GM12878 (cell line): ENCODE results near the gene C1GALT1. TPM values are rescaled to one million over a fixed set of nuclear protein-coding genes. Genes with fewer than 3 reads are reported as not detected.

Experiments
- ATAC-seq: fragments of 200-7000 bp; cut with Tn5 transposase; 3 replicates; pipeline ENCODE4 v1.9.1; 2020; ENCODE audit warnings: mild to moderate bottlenecking, moderate library complexity
- BruUV-seq: library from RNA; stranded (reverse); fragments of 400-500 nt; replicated peaks from 2 replicates; lab custom pipeline; 2021; lab: Mats Ljungman, UMichigan
- CTCF ChIA-PET: fragments of 300-600 bp; sonication (Branson Sonifier 250); formaldehyde crosslinking; extraction: SDS; loops from one replicate; lab custom pipeline; 2021; ENCODE audit warnings: inconsistent platforms; lab: Yijun Ruan, JAX
- POLR2A ChIA-PET: fragments of 350-600 bp; formaldehyde crosslinking; extraction: SDS; loops from one replicate; lab custom pipeline; 2021; ENCODE audit warnings: inconsistent platforms; lab: Charles Lee
- RAD21 ChIA-PET: fragments of 300-600 bp; sonication (Branson Sonifier 250); formaldehyde crosslinking; loops from one replicate; lab custom pipeline; 2023; ENCODE audit warnings: antibody characterized with exemption; ENCODE audit not compliant: unreplicated experiment; lab: Charles Lee
- SMC1A ChIA-PET: fragments of 300-600 bp; sonication (Branson Sonifier 250); formaldehyde crosslinking; loops from one replicate; lab custom pipeline; 2023; ENCODE audit not compliant: unreplicated experiment, uncharacterized antibody; lab: Charles Lee
- DNase-seq: peaks from one replicate; pipeline ENCODE4 v3.0.0-alpha.2; 2011; ENCODE audit warnings: low read depth, low spot score
- FAIRE-seq: peaks from 3 replicates; lab custom pipeline; 2011; peaks lifted over from hg19 to GRCh38; lab: Jason Lieb, UNC
- H2AFZ ChIP-seq: 2 replicates; pipeline ENCODE4 v1.6.0; 2011; ENCODE audit warnings: low read depth, low read length, control low read depth; ENCODE audit not compliant: control insufficient read depth
- H3K27ac ChIP-seq: 2 replicates; pipeline ENCODE4 v1.5.1; 2011; ENCODE audit warnings: control low read depth; ENCODE audit not compliant: control insufficient read depth, insufficient read depth
- H3K27me3 ChIP-seq, 2 experiments: replicated peaks in 1 of 2; 2 replicates each; pipeline versions ENCODE4 v1.6.0 to v1.6.1; 2011; ENCODE audit warnings: low read length in 1 of 2; ENCODE audit not compliant: control insufficient read depth in 2 of 2, insufficient read depth in 2 of 2
- H3K36me3 ChIP-seq, 2 experiments: 2 replicates each; pipeline ENCODE4 v1.5.1; 2011; ENCODE audit warnings: low read length in 1 of 2; ENCODE audit not compliant: control insufficient read depth in 2 of 2, insufficient read depth in 2 of 2
- H3K4me1 ChIP-seq: 2 replicates; pipeline ENCODE4 v1.6.1; 2011; ENCODE audit warnings: mild to moderate bottlenecking, low read length, moderate library complexity, mixed read lengths; ENCODE audit not compliant: control insufficient read depth, insufficient read depth
- H3K4me2 ChIP-seq: 2 replicates; pipeline ENCODE4 v1.6.0; 2011; ENCODE audit warnings: control low read depth; ENCODE audit not compliant: control insufficient read depth, insufficient read depth
- H3K4me3 ChIP-seq: fragments of 200-600 bp; sonication (generic); 2 replicates; pipeline ENCODE4 v1.5.1; 2016
- H3K79me2 ChIP-seq: 2 replicates; pipeline ENCODE4 v1.6.0; 2011; ENCODE audit warnings: low read length; ENCODE audit not compliant: control insufficient read depth, insufficient read depth
- H3K9ac ChIP-seq: 2 replicates; pipeline ENCODE4 v1.8.0; 2011; ENCODE audit warnings: low read length, control low read depth, mixed read lengths; ENCODE audit not compliant: control insufficient read depth, insufficient read depth
- H3K9me3 ChIP-seq: replicated peaks from 3 replicates; pipeline ENCODE4 v1.5.1; 2011; ENCODE audit warnings: mild to moderate bottlenecking, low read length; ENCODE audit not compliant: control insufficient read depth, insufficient read depth
- H4K20me1 ChIP-seq: 2 replicates; pipeline ENCODE4 v1.6.0; 2011; ENCODE audit not compliant: control insufficient read depth, insufficient read depth
- CBX5 ChIP-seq: sonication (generic); IDR thresholded peaks from 2 replicates; pipeline ENCODE4 v1.6.1; 2016; ENCODE audit warnings: low read depth, moderate library complexity, mild to moderate bottlenecking, inconsistent platforms
- DPF2 ChIP-seq: fragments of 450-650 bp; IDR thresholded peaks from 2 replicates; pipeline ENCODE4 v1.6.1; 2017; ENCODE audit warnings: mild to moderate bottlenecking
- FOXM1 ChIP-seq: IDR thresholded peaks from 2 replicates; pipeline ENCODE4 v1.6.1; 2012; ENCODE audit warnings: low read depth, mild to moderate bottlenecking, inconsistent platforms, low read length, moderate library complexity
- GABPA ChIP-seq: IDR thresholded peaks from 2 replicates; pipeline ENCODE4 v1.6.1; 2014; ENCODE audit warnings: antibody characterized with exemption, low read depth, mild to moderate bottlenecking, inconsistent platforms
- IKZF1 ChIP-seq: fragments of 450-650 bp; conservative IDR thresholded peaks from 2 replicates; pipeline ENCODE4 v1.6.1; 2017; ENCODE audit warnings: antibody characterized with exemption, mild to moderate bottlenecking
- MEF2A ChIP-seq: IDR thresholded peaks from 2 replicates; pipeline ENCODE4 v1.6.1; 2011; ENCODE audit warnings: low read depth, mild to moderate bottlenecking, low read length, moderate library complexity; ENCODE audit not compliant: insufficient read depth
- MEF2B ChIP-seq: fragments of 450-650 bp; IDR thresholded peaks from 2 replicates; pipeline ENCODE4 v1.6.1; 2018; ENCODE audit warnings: mild to moderate bottlenecking, moderate library complexity; ENCODE audit not compliant: partially characterized antibody, poor library complexity, severe bottlenecking
- MYC ChIP-seq: IDR thresholded peaks from 2 replicates; pipeline ENCODE4 v1.6.1; 2011; ENCODE audit warnings: mild to moderate bottlenecking, low read length, moderate library complexity, inconsistent platforms; ENCODE audit not compliant: insufficient read depth, insufficient replicate concordance, insufficient read length, severe bottlenecking
- NRF1 ChIP-seq: conservative IDR thresholded peaks from 2 replicates; pipeline ENCODE4 v1.6.1; 2011; ENCODE audit warnings: mild to moderate bottlenecking, low read depth, low read length, improper control_type of control experiment
- PAX5 ChIP-seq: IDR thresholded peaks from 2 replicates; pipeline ENCODE4 v1.6.1; 2011; ENCODE audit warnings: low read depth, low read length, borderline replicate concordance
- RB1 ChIP-seq: fragments of 450-650 bp; formaldehyde crosslinking; IDR thresholded peaks from 2 replicates; pipeline ENCODE4 v1.6.1; 2017; ENCODE audit warnings: mild to moderate bottlenecking, borderline replicate concordance
- SIN3A ChIP-seq: IDR thresholded peaks from 2 replicates; pipeline ENCODE4 v1.6.1; 2012; ENCODE audit warnings: low read depth, low read length, improper control_type of control experiment
- TARDBP ChIP-seq: IDR thresholded peaks from 2 replicates; pipeline ENCODE4 v1.6.1; 2016; ENCODE audit warnings: borderline replicate concordance
- ZBTB40 ChIP-seq: fragments of 450-650 bp; IDR thresholded peaks from 2 replicates; pipeline ENCODE4 v1.6.1; 2016; ENCODE audit warnings: mild to moderate bottlenecking, moderate library complexity, borderline replicate concordance
- WGBS: methylation state at CpG from one replicate; pipeline ENCODE4 v1.1.6; 2016; ENCODE audit warnings: low lambda C conversion rate; ENCODE audit not compliant: insufficient replicate concordance, insufficient coverage; ENCODE audit errors: missing lambda C conversion rate; 5-methylcytosine and 5-hydroxymethylcytosine counted together
- in situ Hi-C: fragments of 300-500 bp; cut with MboI; formaldehyde crosslinking; loops from 9 replicates; pipeline ENCODE4 v1.14.3; 2018; ENCODE audit warnings: mixed read lengths
- intact Hi-C: fragments of 100-400 bp; cut with micrococcal nuclease; formaldehyde crosslinking; loops from one replicate; pipeline ENCODE4 v1.14.2; 2022; ENCODE audit not compliant: unreplicated experiment
- polyA plus RNA-seq, 11 experiments: library from polyadenylated mRNA; depleted of rRNA in 4 of 11; unstranded in 6 of 11; stranded (reverse) in 5 of 11; fragments of >200 nt; fragmentation: Nextera tagmentation in 4 of 11; fragmentation: Illumina TruSeq in 1 of 11; extraction: Ambion mirVana in 4 of 11; extraction: Trizol in 1 of 11; gene quantifications; 1 replicate in 1 of 11; 2 replicates in 10 of 11; pipeline versions ENCODE4 v1.2.1 to v1.2.3, GENCODE V29; 2011 to 2016; ENCODE audit warnings: inconsistent platforms in 2 of 11, missing spikeins in 2 of 11, low read depth in 1 of 11
- total RNA-seq, 4 experiments: library from RNA; depleted of rRNA in 3 of 4; stranded (reverse); fragments of >200 nt in 3 of 4; fragmentation: Illumina TruSeq in 1 of 4; extraction: Trizol in 1 of 4; gene quantifications; 2 replicates each; pipeline versions ENCODE4 v1.2.1 to v1.2.3, GENCODE V29; 2013 to 2021

C1GALT1 gene
- total and polyA plus RNA-seq, 10 of the 15 experiments (the other 5 are each of a cell fraction or from before 2014, with no cell fraction given), result 1.6 to 25.0 (median 8.5) TPM

DNA sequence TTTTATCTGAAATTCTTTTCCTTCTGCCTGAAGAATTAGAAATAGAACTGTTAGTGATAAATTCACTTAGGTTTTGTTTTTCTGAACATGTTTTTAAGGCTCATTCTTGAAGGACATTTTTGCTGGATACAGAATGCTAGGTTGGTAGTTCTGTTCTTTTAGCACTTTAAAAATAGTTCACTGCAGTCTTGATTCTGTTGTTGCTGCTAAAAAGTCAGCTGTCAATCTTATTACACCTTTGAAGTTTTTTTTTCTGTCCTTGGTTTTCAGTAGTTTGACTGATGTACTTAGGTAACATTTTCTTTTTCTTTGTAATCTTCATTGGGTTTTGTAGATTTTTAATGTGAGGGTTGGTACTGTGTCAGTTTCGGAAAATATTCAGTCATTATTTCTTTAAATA is 48.7 kb downstream of the C1GALT1 start:
- Histone ChIP-seq H2AFZ (no peak overlapping the region), H3K27me3 (no peaks in the 10 kb centered on the region), H3K79me2 (no peaks in the 10 kb centered on the region; the same call in 1 of the 2 replicates), H3K4me2 (no peak overlapping the region), H3K4me3 (no peak overlapping the region), H3K27ac (no peak overlapping the region), H3K9ac (no peak overlapping the region), H3K4me1 (no peaks in the 10 kb centered on the region), H3K36me3 (no peaks in the 10 kb centered on the region), H3K9me3 (0 out of 3 replicates have a peak, but pooled peaks cover 2% of the 10 kb centered on the region), H4K20me1 (no peaks in the 10 kb centered on the region)
- WGBS, result 91% methylated on average over 1 of the region's 1 CpG
- POLR2A ChIA-PET, result interaction anchor here (0.7 kb wide), 1 partner anchor 711 kb away, joined by 3 read pairs; no protein-coding TSS in a partner anchor
- SMC1A ChIA-PET, result interaction anchor here (0.9 to 1.4 kb wide), 4 partner anchors 11 to 50 kb away, joined by 3 to 4 read pairs (median 4); no protein-coding TSS in a partner anchor
- BruUV-seq, result no TSS peak
- no peak for ATAC-seq
- DNase-seq, result no peak
- intact Hi-C loops (no loop called here), in situ Hi-C loops (no loop called here)
- peak; percentile 95 for TF ChIP-seq CBX5
- peak; percentile 14; the same call in 1 of the 2 replicates for TF ChIP-seq MEF2A
- TF ChIP-seq MEF2B, result peak; percentile 36
- no peak for TF ChIP-seq IKZF1
- TF ChIP-seq RB1, result no peak
- no peak for TF ChIP-seq FOXM1
- TF ChIP-seq TARDBP, result no peak
- no peak for TF ChIP-seq SIN3A
- FAIRE-seq, result no peak
- RAD21 ChIA-PET, result no interaction called here
- CTCF ChIA-PET, result no interaction called here

GRCh38 chr7:7231865-7232264 is 49.5 kb downstream of the C1GALT1 start:
- Histone ChIP-seq H3K4me3 (no peak overlapping the region), H2AFZ (no peak overlapping the region), H3K36me3 (no peaks in the 10 kb centered on the region; a peak in 1 of 4 replicates), H3K4me1 (no peaks in the 10 kb centered on the region), H3K9ac (no peak overlapping the region), H4K20me1 (no peaks in the 10 kb centered on the region), H3K4me2 (no peak overlapping the region), H3K27ac (no peak overlapping the region), H3K9me3 (0 out of 3 replicates have a peak, but pooled peaks cover 2% of the 10 kb centered on the region), H3K27me3 (no peaks in the 10 kb centered on the region), H3K79me2 (no peaks in the 10 kb centered on the region; the same call in 1 of the 2 replicates)
- WGBS, result 100% methylated on average over 3 of the region's 3 CpGs
- intact Hi-C loops, result no loop called here
- in situ Hi-C loops, result no loop called here
- RAD21 ChIA-PET, result no interaction called here
- BruUV-seq, result no TSS peak
- CTCF ChIA-PET, result no interaction called here
- SMC1A ChIA-PET, result interaction anchor here (0.9 to 1.4 kb wide), 4 partner anchors 10 to 50 kb away, joined by 3 to 4 read pairs (median 4); no protein-coding TSS in a partner anchor
- TF ChIP-seq NRF1 (no peak), GABPA (no peak), DPF2 (no peak), PAX5 (no peak), MYC (no peak), ZBTB40 (no peak)
- ATAC-seq, result 0 out of 3 replicates have a peak, but pooled peaks have one; percentile 22
- FAIRE-seq, result no peak
- POLR2A ChIA-PET, result interaction anchor here (0.7 kb wide), 1 partner anchor 710 kb away, joined by 3 read pairs; no protein-coding TSS in a partner anchor
- no peak for DNase-seq
